ENCODE results near the gene FERMT3. TPM values are rescaled to one million over a fixed set of nuclear protein-coding genes. Genes with fewer than 3 reads are reported as not detected.

The FERMT3 gene
- total RNA-seq, 2 experiments from 2014 or later, result 55.8 to 61.1 TPM

- H3K36me3 Mint-ChIP-seq (ENCODE audit: low read depth), result peaks cover 34% of the 10 kb centered on the region
- no peak for ATAC-seq (ENCODE audit: poor library complexity)
- Histone ChIP-seq H3K4me1 (ENCODE audit: insufficient read depth, low read length) (peaks cover 60% of the 10 kb centered on the region), H3K9me3 (ENCODE audit: control insufficient read depth in 1 of 2, insufficient read depth in 1 of 2, low read length in 2 of 2) (no peaks in the 10 kb centered on the region), H3K27ac (ENCODE audit: low read depth in 1 of 2, low read length in 2 of 2) (peak overlapping the region; percentile 97 to 100), H3K27me3 (ENCODE audit: control insufficient read depth in 1 of 2, insufficient read depth in 2 of 2, low read length in 2 of 2) (no peaks in the 10 kb centered on the region), H3K4me3 (ENCODE audit: low read length) (peak overlapping the region; percentile 80), H3K36me3 (ENCODE audit: insufficient read depth, low read length) (peaks cover 22% of the 10 kb centered on the region)
- peak in 7 of 14 experiments; percentile 99 to 100 (median 100) for DNase-seq
- CTCF ChIA-PET, result interaction anchor here (0.9 to 1.9 kb wide), 5 partner anchors 10 to 63 kb away, joined by 4 to 10 read pairs (median 7); partner anchors contain the start of genes NUDT22, PLCB3 and TRPT1
- TF ChIP-seq CTCF (IDR thresholded peaks at IDR 0.05), result no peak
- no peaks in the 10 kb centered on the region for H3K27me3 Mint-ChIP-seq
- peak overlapping the region; percentile 100 for H3K27ac Mint-ChIP-seq
- intact Hi-C loops (cut with DNase I, micrococcal nuclease), result loop anchor here (1.0 to 5.0 kb wide), 7 partner anchors 11 to 63 kb away; partner anchors contain the start of genes DNAJC4 (in 2 of the 2), ESRRA (in 2 of the 2), FERMT3 (in 2 of the 2) and GPR137 (in 2 of the 2)
- H3K4me3 Mint-ChIP-seq, result peak overlapping the region; percentile 98
- peaks cover 45% of the 10 kb centered on the region for H3K4me1 Mint-ChIP-seq (ENCODE audit: low read depth)
- POLR2A ChIA-PET, result interaction anchor here (0.6 to 6.2 kb wide), 23 partner anchors 8 to 1589 kb away, joined by 3 to 69 read pairs (median 5); partner anchors contain the start of genes BAD, CCDC88B, DNAJC4 and FERMT3
- no peaks in the 10 kb centered on the region for H3K9me3 Mint-ChIP-seq
Observed at GRCh38 chr11:64241491-64242374, 35.2 kb downstream of the FERMT3 start.

- no peak for TF ChIP-seq CTCF (IDR thresholded peaks at IDR 0.05)
- no peaks in the 10 kb centered on the region for H3K27me3 ChIP-seq (ENCODE audit: control insufficient read depth in 1 of 2, insufficient read depth in 2 of 2, low read length in 2 of 2)
- DNase-seq, result no peak
- Mint-ChIP-seq H3K9me3 (no peaks in the 10 kb centered on the region), H3K4me1 (ENCODE audit: low read depth) (peaks cover 57% of the 10 kb centered on the region), H3K36me3 (ENCODE audit: low read depth) (peaks cover 30% of the 10 kb centered on the region), H3K27ac (peak overlapping the region; percentile 100), H3K27me3 (no peaks in the 10 kb centered on the region), H3K4me3 (peak overlapping the region; percentile 81)
- H3K36me3 ChIP-seq (ENCODE audit: insufficient read depth, low read length), result peaks cover 10% of the 10 kb centered on the region
- H3K9me3 ChIP-seq (ENCODE audit: control insufficient read depth in 1 of 2, insufficient read depth in 1 of 2, low read length in 2 of 2), result no peaks in the 10 kb centered on the region
- ATAC-seq (ENCODE audit: poor library complexity), result no peak
- no peak overlapping the region for H3K4me3 ChIP-seq (ENCODE audit: low read length)
- H3K27ac ChIP-seq (ENCODE audit: low read depth in 1 of 2, low read length in 2 of 2), result no peak overlapping the region
- intact Hi-C loops (cut with DNase I, micrococcal nuclease), result loop anchor here (2.0 to 5.0 kb wide), 2 partner anchors 36 to 61 kb away; partner anchors contain the start of genes FERMT3 (in 2 of the 2) and ESRRA (in 1 of the 2)
- ChIA-PET CTCF (interaction anchor here (1.1 to 3.8 kb wide), 4 partner anchors 8 to 58 kb away, joined by 3 to 12 read pairs (median 7); partner anchors contain the start of gene PLCB3), POLR2A (interaction anchor here (0.9 to 6.2 kb wide), 7 partner anchors 13 to 74 kb away, joined by 4 to 69 read pairs (median 11); partner anchors contain the start of genes DNAJC4, ESRRA, FERMT3 and PRDX5)
- peaks cover 62% of the 10 kb centered on the region for H3K4me1 ChIP-seq (ENCODE audit: insufficient read depth, low read length)
Observed at GRCh38 chr11:64243236-64243854, 36.8 kb downstream of the FERMT3 start.

GRCh38 chr11:64244107-64244506 is 37.6 kb downstream of the FERMT3 start:
- peaks cover 10% of the 10 kb centered on the region for H3K36me3 ChIP-seq (ENCODE audit: insufficient read depth, low read length)
- peaks cover 61% of the 10 kb centered on the region for H3K4me1 ChIP-seq (ENCODE audit: insufficient read depth, low read length)
- H3K4me3 ChIP-seq (ENCODE audit: low read length), result no peak overlapping the region
- ATAC-seq (ENCODE audit: poor library complexity) (no peak), DNase-seq (no peak)
- H3K4me1 Mint-ChIP-seq (ENCODE audit: low read depth), result peaks cover 52% of the 10 kb centered on the region
- H3K9me3 ChIP-seq (ENCODE audit: control insufficient read depth in 1 of 2, insufficient read depth in 1 of 2, low read length in 2 of 2), result no peaks in the 10 kb centered on the region
- no peak overlapping the region for H3K27ac ChIP-seq (ENCODE audit: low read depth in 1 of 2, low read length in 2 of 2)
- H3K27me3 ChIP-seq (ENCODE audit: control insufficient read depth in 1 of 2, insufficient read depth in 2 of 2, low read length in 2 of 2), result no peaks in the 10 kb centered on the region
- peak overlapping the region; percentile 100 for H3K27ac Mint-ChIP-seq
- no peaks in the 10 kb centered on the region for H3K9me3 Mint-ChIP-seq
- ChIA-PET CTCF (interaction anchor here (1.5 to 3.9 kb wide), 4 partner anchors 40 to 60 kb away, joined by 9 to 15 read pairs (median 12); no protein-coding TSS in a partner anchor), POLR2A (interaction anchor here (1.3 to 6.2 kb wide), 6 partner anchors 14 to 73 kb away, joined by 6 to 69 read pairs (median 13); partner anchors contain the start of genes DNAJC4, ESRRA, FERMT3 and PRDX5)
- no peaks in the 10 kb centered on the region for H3K27me3 Mint-ChIP-seq
- TF ChIP-seq CTCF (IDR thresholded peaks at IDR 0.05), result no peak
- H3K4me3 Mint-ChIP-seq, result peak overlapping the region; percentile 81
- intact Hi-C loops (cut with DNase I, micrococcal nuclease), result loop anchor here (5.0 kb wide), 1 partner anchor 37 kb away; the partner anchor contains the start of gene FERMT3 (in 2 of the 2)
- H3K36me3 Mint-ChIP-seq (ENCODE audit: low read depth), result peaks cover 30% of the 10 kb centered on the region

All from CD4-positive, alpha-beta T cell (primary cell).